Neuronal stem cell (in vitro differentiated cells): ENCODE results near the gene CASZ1.

Experiments used
- DNase-seq: peaks from one replicate; pipeline ENCODE4 v3.0.0-alpha.2; 2013; ENCODE audit warnings: low spot score
- H2AFZ ChIP-seq: one replicate; pipeline ENCODE4 v1.6.1; 2013; ENCODE audit warnings: mild to moderate bottlenecking, low read length, inconsistent platforms
- H2AK5ac ChIP-seq: 2 replicates; pipeline ENCODE4 v1.6.1; 2013; ENCODE audit warnings: low read depth, mild to moderate bottlenecking, inconsistent platforms, low read length, moderate library complexity, mixed read lengths
- H2BK120ac ChIP-seq: 2 replicates; pipeline ENCODE4 v1.6.1; 2013; ENCODE audit warnings: low read depth, mild to moderate bottlenecking, inconsistent platforms, low read length, moderate library complexity, mixed read lengths
- H2BK12ac ChIP-seq: one replicate; pipeline ENCODE4 v1.6.1; 2013; ENCODE audit warnings: low read length, inconsistent platforms
- H2BK15ac ChIP-seq: 2 replicates; pipeline ENCODE4 v1.6.1; 2013; ENCODE audit warnings: mild to moderate bottlenecking, low read length, inconsistent platforms, mixed read lengths
- H2BK5ac ChIP-seq: one replicate; pipeline ENCODE4 v1.6.1; 2013; ENCODE audit warnings: inconsistent platforms, mild to moderate bottlenecking, low read length, moderate library complexity
- H3K14ac ChIP-seq: one replicate; pipeline ENCODE4 v1.6.1; 2013; ENCODE audit warnings: low read length, inconsistent platforms
- H3K18ac ChIP-seq: 2 replicates; pipeline ENCODE4 v1.6.1; 2013; ENCODE audit warnings: low read length, inconsistent platforms
- H3K23ac ChIP-seq: 2 replicates; pipeline ENCODE4 v1.6.1; 2013; ENCODE audit warnings: low read depth, mild to moderate bottlenecking, mixed read lengths, low read length, inconsistent platforms; ENCODE audit not compliant: poor library complexity
- H3K27ac ChIP-seq: replicated peaks from 3 replicates; pipeline ENCODE4 v1.5.1; 2013; ENCODE audit warnings: low read length, inconsistent platforms
- H3K27me3 ChIP-seq, 3 experiments: 2 replicates each; pipeline ENCODE4 v1.6.1; 2013; ENCODE audit warnings: low read length in 3 of 3, mild to moderate bottlenecking in 2 of 3, inconsistent platforms in 1 of 3, low read depth in 1 of 3, mixed read lengths in 1 of 3, moderate library complexity in 1 of 3; ENCODE audit not compliant: control insufficient read depth in 3 of 3, insufficient read depth in 3 of 3
- H3K36me3 ChIP-seq, 2 donors: replicated peaks in 1 of 2; 2 replicates each; pipeline ENCODE4 v1.6.1; 2013; ENCODE audit warnings: low read length in 2 of 2; ENCODE audit not compliant: control insufficient read depth in 2 of 2, insufficient read depth in 2 of 2
- H3K4ac ChIP-seq: 2 replicates; pipeline ENCODE4 v1.6.1; 2013; ENCODE audit warnings: inconsistent platforms, mild to moderate bottlenecking, low read length, moderate library complexity
- H3K4me1 ChIP-seq, 2 donors: 1 replicate in 1 of 2; 2 replicates in 1 of 2; pipeline ENCODE4 v1.6.1; 2013; ENCODE audit warnings: low read length in 2 of 2, low read depth in 1 of 2; ENCODE audit not compliant: control insufficient read depth in 2 of 2, insufficient read depth in 1 of 2
- H3K4me2 ChIP-seq: one replicate; pipeline ENCODE4 v1.6.1; 2013; ENCODE audit warnings: mild to moderate bottlenecking, low read length, inconsistent platforms; ENCODE audit not compliant: insufficient read depth, poor library complexity, severe bottlenecking
- H3K4me3 ChIP-seq, 2 donors: 2 replicates each; pipeline ENCODE4 v1.5.1; 2013; ENCODE audit warnings: low read length in 2 of 2, mild to moderate bottlenecking in 2 of 2, inconsistent platforms in 1 of 2, moderate library complexity in 1 of 2
- H3K79me1 ChIP-seq: one replicate; pipeline ENCODE4 v1.6.1; 2013; ENCODE audit warnings: low read depth, mild to moderate bottlenecking, inconsistent platforms, low read length, moderate library complexity
- H3K9ac ChIP-seq: one replicate; pipeline ENCODE4 v1.6.1; 2013; ENCODE audit warnings: mild to moderate bottlenecking, low read depth, low read length, inconsistent platforms; ENCODE audit not compliant: poor library complexity
- H3K9me3 ChIP-seq, 2 donors: replicated peaks in 1 of 2; 2 replicates each; pipeline versions ENCODE3 to v1.6.1; 2013; ENCODE audit warnings: low read length in 2 of 2, mild to moderate bottlenecking in 2 of 2, inconsistent platforms in 1 of 2, low read depth in 1 of 2, mixed read lengths in 1 of 2, moderate library complexity in 1 of 2; ENCODE audit not compliant: control insufficient read depth in 2 of 2, insufficient read depth in 1 of 2
- H4K8ac ChIP-seq: one replicate; pipeline ENCODE4 v1.6.1; 2013; ENCODE audit warnings: low read depth, mild to moderate bottlenecking, inconsistent platforms, low read length, moderate library complexity
- H4K91ac ChIP-seq: one replicate; pipeline ENCODE4 v1.6.1; 2013; ENCODE audit warnings: low read length, low read depth, mild to moderate bottlenecking, inconsistent platforms; ENCODE audit not compliant: poor library complexity
- WGBS, 2 donors: extraction: QIAGEN DNeasy Blood & Tissue Kit; methylation state at CpG; one replicate each; pipeline ENCODE4 v1.1.7; 2013; ENCODE audit warnings: missing lambda C conversion rate in 2 of 2, mixed read lengths in 1 of 2; ENCODE audit not compliant: insufficient read length in 2 of 2, insufficient replicate concordance in 1 of 2; ENCODE audit errors: extremely low coverage in 2 of 2; 5-methylcytosine and 5-hydroxymethylcytosine counted together

CASZ1 gene

DNA sequence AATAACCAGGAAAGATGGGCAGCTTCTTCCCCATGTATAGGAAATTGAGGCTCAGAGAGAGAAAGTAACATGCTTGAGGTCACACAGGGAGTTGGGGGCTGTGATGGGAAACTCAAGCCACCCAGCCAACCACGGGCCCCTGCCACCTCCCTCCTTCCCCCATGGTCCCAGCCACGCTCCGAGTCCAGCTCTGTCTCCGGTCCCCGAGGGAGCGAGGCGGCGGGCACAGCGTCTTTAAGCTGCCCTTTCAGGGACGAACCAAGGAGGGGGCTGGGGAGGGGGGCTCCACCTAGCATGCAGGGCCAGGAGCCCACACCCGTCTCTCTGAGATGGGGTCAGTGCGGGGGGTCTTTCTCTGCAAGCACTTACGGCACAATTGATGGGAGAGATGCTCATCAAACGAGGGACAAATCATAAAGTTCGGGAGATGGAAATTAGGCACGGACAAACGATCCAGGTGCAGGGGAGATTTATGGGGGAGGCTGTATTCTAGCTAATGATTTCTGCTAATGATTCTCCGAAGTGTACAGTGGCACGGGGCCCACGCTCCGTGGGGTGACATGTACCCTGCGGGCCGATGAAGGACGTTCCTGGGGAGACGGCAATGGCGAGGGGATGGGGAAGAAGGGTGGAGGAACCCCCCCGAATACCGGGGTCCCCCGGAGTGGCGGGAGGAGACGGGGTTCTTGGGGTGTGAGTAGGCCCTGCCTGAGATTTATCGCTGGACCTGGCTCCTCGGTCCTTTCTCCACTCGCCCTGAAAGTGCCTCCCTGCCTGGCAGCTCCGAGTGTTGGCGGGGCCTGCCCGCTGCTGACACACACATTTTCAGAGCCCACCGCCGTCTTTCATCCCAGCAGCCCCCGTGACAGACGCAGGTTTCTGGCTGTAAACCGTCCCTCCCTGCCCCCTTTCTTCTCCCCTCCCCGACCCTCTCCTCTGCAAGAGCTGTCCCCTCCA, 31.2 kb upstream of the CASZ1 start:
- Histone ChIP-seq H3K36me3 (no peaks in the 10 kb centered on the region), H3K23ac (no peak overlapping the region), H3K4me3 (no peak overlapping the region), H4K8ac (no peak overlapping the region), H2BK12ac (no peak overlapping the region), H3K9me3 (no peaks in the 10 kb centered on the region), H3K4ac (no peak overlapping the region), H2BK5ac (peak overlapping the region; percentile 19), H2AK5ac (peak overlapping the region; percentile 77), H3K27me3 (peaks cover 0 to 54% (median 0%) of the 10 kb centered on the region in 3 experiments), H3K79me1 (no peaks in the 10 kb centered on the region), H2AFZ (no peak overlapping the region), H3K9ac (peak overlapping the region; percentile 15), H3K18ac (peak overlapping the region; percentile 76), H3K4me2 (no peak overlapping the region), H4K91ac (no peak overlapping the region), H3K14ac (no peak overlapping the region), H3K4me1 (peaks cover 0 to 18% of the 10 kb centered on the region in 2 donors), H3K27ac (no peak overlapping the region), H2BK15ac (peak overlapping the region; percentile 5), H2BK120ac (peak overlapping the region; percentile 49)
- no peak for DNase-seq
- WGBS, 2 donors = no CpG with 5 or more reads among the region's 43 CpGs

DNA sequence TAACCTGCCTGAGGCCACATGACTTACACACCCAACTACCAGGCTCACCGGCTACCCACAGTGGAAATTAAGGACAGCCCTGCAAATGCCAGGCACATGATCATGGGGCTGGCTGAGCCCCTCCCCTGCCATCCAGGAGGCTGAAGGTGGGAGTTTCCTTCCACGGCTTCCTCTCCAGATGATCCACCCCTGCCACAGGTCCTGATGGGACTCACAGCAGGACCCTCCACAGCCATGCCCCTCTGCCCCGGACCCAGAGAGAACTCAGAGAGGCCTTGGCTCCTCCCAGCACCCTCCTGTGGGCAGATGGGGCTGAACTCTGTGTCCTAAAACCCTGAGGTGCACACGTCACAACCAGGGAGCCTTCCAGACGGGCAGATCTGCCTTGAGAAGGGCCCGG, 29.1 kb upstream of the CASZ1 start:
- DNase-seq = no peak

DNA sequence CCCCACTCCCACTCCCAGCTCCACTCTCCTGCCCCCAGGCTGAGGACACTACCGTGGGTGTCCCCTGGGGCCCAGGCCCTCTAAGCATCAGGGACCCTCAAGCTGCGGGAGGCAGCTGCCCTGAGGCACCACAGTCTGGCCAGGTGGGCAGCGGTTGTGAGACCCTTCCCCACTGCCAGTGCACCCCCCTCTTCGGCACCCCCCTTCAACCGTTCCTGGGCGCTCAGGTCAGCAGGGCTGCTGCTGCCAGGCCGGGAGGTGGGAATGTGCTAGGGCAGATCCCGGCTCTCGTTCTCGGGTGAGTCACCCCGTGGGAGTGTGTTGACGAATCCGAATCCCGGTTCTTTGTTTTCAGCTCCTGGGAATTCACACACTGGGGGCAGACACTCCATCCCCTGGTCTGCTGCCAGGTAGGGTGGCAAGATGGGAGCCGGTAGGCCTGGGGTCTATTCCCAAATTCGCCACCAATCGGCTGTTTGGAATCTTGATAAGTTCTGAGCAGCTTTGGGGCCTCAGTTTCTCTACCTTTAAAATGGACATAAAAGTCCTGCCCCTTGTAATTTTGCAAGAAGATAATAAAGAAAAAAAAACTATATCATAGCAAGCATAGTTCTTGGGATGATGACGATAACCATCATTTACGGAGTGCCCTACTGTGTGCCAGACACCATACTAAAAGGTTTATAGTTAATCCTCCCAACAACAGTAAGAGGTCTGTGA, 28.5 kb upstream of the CASZ1 start:
- WGBS, 2 donors = no CpG with 5 or more reads among the region's 19 CpGs
- Histone ChIP-seq H3K23ac (peak overlapping the region; percentile 57), H2BK12ac (peak overlapping the region; percentile 100), H3K18ac (peak overlapping the region; percentile 98), H2AK5ac (peak overlapping the region; percentile 95), H2BK120ac (peak overlapping the region; percentile 67), H3K36me3 (no peaks in the 10 kb centered on the region), H3K27ac (no peak overlapping the region), H2BK15ac (peak overlapping the region; percentile 63), H3K4ac (peak overlapping the region; percentile 53), H4K8ac (no peak overlapping the region), H2BK5ac (peak overlapping the region; percentile 41), H3K9me3 (no peaks in the 10 kb centered on the region), H3K4me1 (peaks cover 0 to 13% of the 10 kb centered on the region in 2 donors), H4K91ac (peak overlapping the region; percentile 79), H3K27me3 (peaks cover 0 to 46% (median 0%) of the 10 kb centered on the region in 3 experiments), H3K9ac (peak overlapping the region; percentile 12), H3K4me3 (no peak overlapping the region), H3K14ac (peak overlapping the region; percentile 47), H3K79me1 (no peaks in the 10 kb centered on the region), H2AFZ (no peak overlapping the region), H3K4me2 (peak overlapping the region; percentile 14)
- no peak for DNase-seq

More for the DNA sequence above, 29.1 kb upstream of the CASZ1 start:
- no CpG with 5 or more reads among the region's 6 CpGs for WGBS, 2 donors
- Histone ChIP-seq H2BK12ac (peak overlapping the region; percentile 63), H3K4me3 (no peak overlapping the region), H3K9me3 (no peaks in the 10 kb centered on the region), H3K18ac (peak overlapping the region; percentile 70), H3K27me3 (peaks cover 0 to 51% (median 0%) of the 10 kb centered on the region in 3 experiments), H2AFZ (no peak overlapping the region), H3K23ac (no peak overlapping the region), H3K36me3 (no peaks in the 10 kb centered on the region), H2BK5ac (no peak overlapping the region), H4K8ac (no peak overlapping the region), H4K91ac (no peak overlapping the region), H2BK120ac (no peak overlapping the region), H2BK15ac (peak overlapping the region; percentile 80), H2AK5ac (peak overlapping the region; percentile 90), H3K4ac (peak overlapping the region; percentile 46), H3K4me2 (no peak overlapping the region), H3K9ac (no peak overlapping the region), H3K4me1 (peaks cover 0 to 18% of the 10 kb centered on the region in 2 donors), H3K27ac (no peak overlapping the region), H3K79me1 (no peaks in the 10 kb centered on the region), H3K14ac (peak overlapping the region; percentile 40)

DNA sequence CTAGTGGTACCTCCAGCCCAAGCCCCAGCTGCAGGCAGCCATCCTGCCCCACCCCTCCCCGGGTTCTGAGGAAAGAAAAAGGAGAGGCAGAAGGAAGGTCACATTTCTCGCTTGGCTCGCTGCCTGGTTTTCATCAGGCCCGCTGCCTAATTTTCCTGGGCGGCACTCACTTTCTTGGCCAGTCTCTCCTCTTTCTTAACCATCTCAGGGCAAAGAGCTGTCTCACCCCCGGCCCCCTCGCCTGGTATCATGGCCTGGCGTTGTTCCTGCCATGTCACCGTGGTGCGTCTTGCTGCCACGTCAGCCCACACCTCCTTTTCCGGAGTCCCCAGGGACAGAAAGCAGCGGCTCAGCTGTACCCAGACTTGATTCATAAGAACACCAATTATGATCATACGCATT, 26.6 kb upstream of the CASZ1 start:
- Histone ChIP-seq H4K91ac (no peak overlapping the region), H2BK12ac (no peak overlapping the region), H2BK5ac (no peak overlapping the region), H3K27me3 (peaks cover 0 to 30% (median 0%) of the 10 kb centered on the region in 3 experiments), H3K9me3 (no peaks in the 10 kb centered on the region), H2AFZ (no peak overlapping the region), H3K36me3 (no peaks in the 10 kb centered on the region), H3K14ac (no peak overlapping the region), H3K79me1 (no peaks in the 10 kb centered on the region), H3K9ac (peak overlapping the region; percentile 40), H2BK120ac (no peak overlapping the region), H3K4me3 (no peak overlapping the region), H3K18ac (peak overlapping the region; percentile 72), H3K4me2 (no peak overlapping the region), H3K4ac (no peak overlapping the region), H2AK5ac (peak overlapping the region; percentile 82), H3K23ac (peak overlapping the region; percentile 86), H2BK15ac (peak overlapping the region; percentile 31), H4K8ac (no peak overlapping the region), H3K4me1 (peaks cover 0 to 12% of the 10 kb centered on the region in 2 donors), H3K27ac (no peak overlapping the region)
- WGBS, 2 donors = no CpG with 5 or more reads among the region's 14 CpGs
- DNase-seq = no peak
